Muscle of leg (tissue), 11 donors: ENCODE results near the gene YES1. TPM values are rescaled to one million over a fixed set of nuclear protein-coding genes. Genes with fewer than 3 reads are reported as not detected.
A peak's percentile ranks its signal among the peaks of the same experiment; 100 is the strongest.

Experiments used
- DNase-seq: peaks from one replicate; pipeline ENCODE4 v3.0.0; 2013
- H3K27ac ChIP-seq: one replicate; pipeline ENCODE4 v1.5.1; 2013; ENCODE audit warnings: mild to moderate bottlenecking, low read length, control low read depth
- H3K27me3 ChIP-seq: one replicate; pipeline ENCODE4 v1.6.1; 2013; ENCODE audit warnings: low read length; ENCODE audit not compliant: control insufficient read depth, insufficient read depth
- H3K36me3 ChIP-seq: one replicate; pipeline ENCODE4 v1.6.1; 2013; ENCODE audit warnings: low read length; ENCODE audit not compliant: control insufficient read depth, insufficient read depth
- H3K4me1 ChIP-seq: one replicate; pipeline ENCODE4 v1.6.1; 2013; ENCODE audit warnings: low read length; ENCODE audit not compliant: control insufficient read depth, insufficient read depth
- H3K4me3 ChIP-seq: one replicate; pipeline ENCODE4 v1.5.1; 2013; ENCODE audit warnings: low read length, control low read depth
- H3K9me3 ChIP-seq: replicated peaks from 2 replicates; pipeline ENCODE4 v1.6.1; 2013; ENCODE audit warnings: low read depth, low read length; ENCODE audit not compliant: control insufficient read depth
- WGBS: methylation state at CpG from one replicate; pipeline ENCODE4 v1.1.5; 2013; ENCODE audit warnings: missing lambda C conversion rate; ENCODE audit not compliant: insufficient coverage; 5-methylcytosine and 5-hydroxymethylcytosine counted together
- polyA plus RNA-seq, 8 donors: library from polyadenylated mRNA; unstranded; fragments of 120-200 nt; gene quantifications; one replicate each; pipeline versions ENCODE4 v1.2.1 to v1.2.3, GENCODE V29; 2013; ENCODE audit warnings: inconsistent platforms in 1 of 8, low replicate concordance in 1 of 8; ENCODE audit not compliant: insufficient read length in 8 of 8, insufficient read depth in 1 of 8
- total RNA-seq: library from RNA; stranded (reverse); fragments of 120-200 nt; gene quantifications from one replicate; pipeline ENCODE4 v1.2.4, GENCODE V29; 2013

Gene YES1
- total and polyA plus RNA-seq, 9 donors: 36.1 to 70.0 (median 56.6) TPM

DNA sequence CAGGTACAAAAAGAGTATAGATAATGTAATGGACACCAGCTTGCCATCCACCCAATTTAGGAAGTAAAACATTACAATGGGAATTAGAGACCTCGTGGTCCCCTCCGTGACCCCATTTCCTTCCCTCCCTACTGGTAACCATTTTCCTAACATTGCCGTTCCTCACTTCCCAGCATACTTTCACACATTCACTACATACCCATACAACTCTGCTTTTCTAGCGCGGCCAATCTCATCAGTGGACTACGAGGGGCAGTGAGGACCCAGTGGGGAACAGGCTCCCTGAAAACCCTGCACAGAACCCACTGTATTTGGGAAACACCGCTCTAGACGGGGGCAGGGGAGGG, 100.8 kb downstream of the YES1 start:
- Histone ChIP-seq H3K4me1 (peaks cover 5% of the 10 kb centered on the region), H3K4me3 (peak overlapping the region; percentile 82), H3K27me3 (no peaks in the 10 kb centered on the region), H3K9me3 (peaks cover 5% of the 10 kb centered on the region), H3K36me3 (no peaks in the 10 kb centered on the region), H3K27ac (peak overlapping the region; percentile 76)
- 5% methylated on average over 3 of the region's 8 CpGs for whole genome bisulfite sequencing
- DNase-seq: peak; percentile 36

DNA sequence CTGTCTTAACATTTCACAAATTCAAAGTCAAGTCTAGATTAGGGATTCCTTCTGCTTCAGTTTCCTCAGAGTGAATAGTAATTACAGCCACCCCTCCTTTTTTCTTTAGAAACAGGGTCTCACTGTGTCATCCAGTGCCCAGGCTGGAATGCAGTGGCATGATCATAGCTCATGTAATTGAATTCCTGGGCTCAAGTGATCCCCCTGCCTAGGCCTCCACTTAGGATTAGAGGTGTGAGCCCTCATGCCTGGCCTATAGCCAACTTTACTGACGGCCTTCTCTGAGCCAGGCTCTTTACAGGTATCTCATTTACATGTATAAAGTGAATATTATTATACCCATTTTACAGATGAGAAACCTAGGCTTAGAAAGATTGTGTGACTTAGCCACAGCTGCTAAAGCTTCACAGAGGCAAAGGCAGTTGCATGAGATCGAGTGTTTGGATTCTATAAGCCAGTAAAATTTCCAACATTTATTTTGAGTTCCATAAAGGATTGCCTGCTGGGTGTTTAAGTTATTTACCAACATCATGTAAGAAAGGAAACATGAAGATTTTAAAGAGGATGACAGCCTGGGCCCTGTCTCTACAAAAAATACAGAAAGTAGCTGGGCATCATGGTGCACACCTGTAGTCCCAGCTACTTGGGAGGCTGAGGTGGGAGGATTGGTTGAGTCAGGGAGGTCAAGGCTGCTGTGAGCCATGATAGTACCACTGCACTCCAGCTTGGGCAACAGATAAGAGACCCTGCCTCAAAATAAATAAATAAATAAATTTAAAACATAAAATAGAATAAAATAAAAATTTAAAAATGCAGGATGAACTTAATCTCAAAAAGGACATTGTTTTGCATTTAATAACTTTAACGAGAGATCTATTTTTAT, 101.4 kb downstream of the YES1 start:
- WGBS: no CpG with 5 or more reads among the region's 3 CpGs
- Histone ChIP-seq H3K9me3 (peaks cover 5% of the 10 kb centered on the region), H3K27me3 (no peaks in the 10 kb centered on the region), H3K27ac (no peak overlapping the region), H3K4me1 (peaks cover 5% of the 10 kb centered on the region), H3K4me3 (no peak overlapping the region), H3K36me3 (peaks cover 3% of the 10 kb centered on the region)
- no peak for DNase-seq

GRCh38 chr18:709771-710170, 102.3 kb downstream of the YES1 start:
- no CpG with 5 or more reads among the region's 1 CpG for WGBS

DNA sequence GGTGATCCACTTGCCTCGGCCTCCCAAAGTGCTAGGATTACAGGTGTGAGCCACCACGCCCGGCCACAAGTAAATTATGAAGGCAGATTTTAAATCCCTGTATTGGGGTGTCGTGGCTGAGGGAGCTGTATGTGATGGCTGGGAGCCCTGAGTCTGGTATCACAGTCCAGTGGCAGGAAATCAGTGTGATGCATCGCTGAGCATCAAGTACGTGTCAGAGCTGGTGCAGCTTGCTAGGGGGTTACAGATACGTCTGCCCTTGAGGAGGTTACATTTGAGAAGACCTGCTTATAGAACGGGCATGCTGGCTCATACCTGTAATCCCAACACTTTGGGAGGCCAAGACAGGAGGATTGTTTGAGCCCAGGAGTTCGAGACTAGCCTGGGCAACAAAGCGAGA, 103.9 kb downstream of the YES1 start:
- Histone ChIP-seq H3K27me3 (no peaks in the 10 kb centered on the region), H3K36me3 (peaks cover 14% of the 10 kb centered on the region), H3K9me3 (peaks cover 4% of the 10 kb centered on the region), H3K4me1 (peaks cover 5% of the 10 kb centered on the region), H3K27ac (no peak overlapping the region), H3K4me3 (no peak overlapping the region)
- 90% methylated on average over 7 of the region's 10 CpGs for WGBS
- no peak for DNase-seq

More at GRCh38 chr18:709771-710170, 102.3 kb downstream of the YES1 start:
- Histone ChIP-seq H3K9me3 (peaks cover 5% of the 10 kb centered on the region), H3K36me3 (peaks cover 3% of the 10 kb centered on the region), H3K4me3 (no peak overlapping the region), H3K27me3 (no peaks in the 10 kb centered on the region), H3K27ac (no peak overlapping the region), H3K4me1 (peaks cover 5% of the 10 kb centered on the region)
- no peak for DNase-seq

DNA sequence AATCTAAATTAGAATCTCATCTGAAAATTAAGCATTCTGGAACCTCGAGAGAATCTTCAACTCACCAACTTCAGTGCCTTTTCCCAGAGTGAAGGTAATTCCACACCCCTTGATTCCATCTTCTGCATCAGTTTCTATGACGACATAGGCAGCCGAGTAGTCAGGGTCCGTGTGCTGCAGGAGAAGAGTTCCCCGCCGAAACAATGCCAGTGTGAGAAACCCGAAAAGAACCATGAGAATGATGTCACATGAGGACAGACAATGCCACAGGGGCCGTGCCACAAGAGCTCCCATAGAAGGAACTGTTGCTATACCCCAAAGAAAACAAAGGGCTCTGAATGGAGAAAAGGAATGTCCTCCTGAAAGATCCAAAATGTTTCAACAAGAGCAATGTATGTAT, 105.6 kb downstream of the YES1 start:
- peaks cover 16% of the 10 kb centered on the region for H3K36me3 ChIP-seq
- DNase-seq: no peak
- H3K4me3 ChIP-seq: no peak overlapping the region
- peaks cover 3% of the 10 kb centered on the region for H3K4me1 ChIP-seq
- H3K9me3 ChIP-seq: no peaks in the 10 kb centered on the region
- no peak overlapping the region for H3K27ac ChIP-seq
- WGBS: 89% methylated on average over 7 of the region's 8 CpGs
- H3K27me3 ChIP-seq: no peaks in the 10 kb centered on the region

DNA sequence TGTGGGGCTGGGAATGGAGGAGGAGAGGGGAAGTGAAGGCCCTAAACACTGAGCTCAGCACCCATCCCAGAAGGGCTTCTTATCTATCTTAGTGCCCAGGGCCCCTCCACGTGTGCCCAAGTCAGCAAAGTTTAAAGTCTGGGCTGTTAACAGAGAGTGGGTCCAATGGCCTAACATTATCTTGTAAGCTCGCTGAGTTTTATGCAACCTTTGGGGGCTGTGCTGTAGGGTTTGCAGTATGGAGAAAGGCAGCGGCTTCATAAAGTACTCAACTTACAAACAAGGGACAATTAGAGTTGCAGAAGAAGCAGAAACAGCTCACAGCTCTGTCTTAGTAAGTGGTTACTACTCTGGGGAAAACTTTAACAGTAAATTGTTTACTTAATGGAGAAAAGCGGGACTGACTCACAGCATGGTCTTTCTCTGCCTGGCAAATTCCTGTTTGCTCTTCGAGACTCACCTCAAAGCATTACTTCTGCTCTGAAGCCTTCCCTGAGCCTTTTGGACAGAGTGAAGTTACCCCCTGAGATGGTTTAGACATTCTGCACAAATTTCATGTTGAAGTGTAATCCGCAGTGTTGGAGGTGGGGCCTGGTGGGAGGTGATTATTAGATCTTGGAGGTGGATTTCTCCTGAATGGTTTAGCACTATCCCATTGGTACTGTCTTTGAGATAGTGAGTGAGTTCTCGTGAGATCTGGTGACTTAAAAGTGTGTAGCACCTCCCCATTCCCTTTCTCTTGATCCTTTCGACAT, 108.7 kb downstream of the YES1 start:
- no peaks in the 10 kb centered on the region for H3K4me1 ChIP-seq
- no peaks in the 10 kb centered on the region for H3K27me3 ChIP-seq
- no peak overlapping the region for H3K27ac ChIP-seq
- H3K4me3 ChIP-seq: no peak overlapping the region
- DNase-seq: no peak
- WGBS: 75% methylated on average over 4 of the region's 8 CpGs
- H3K36me3 ChIP-seq: peaks cover 20% of the 10 kb centered on the region
- no peaks in the 10 kb centered on the region for H3K9me3 ChIP-seq

GRCh38 chr18:697800-698199, 114.2 kb downstream of the YES1 start:
- peaks cover 10% of the 10 kb centered on the region for H3K36me3 ChIP-seq
- H3K4me3 ChIP-seq: no peak overlapping the region
- H3K27me3 ChIP-seq: no peaks in the 10 kb centered on the region
- no peaks in the 10 kb centered on the region for H3K9me3 ChIP-seq
- H3K27ac ChIP-seq: no peak overlapping the region
- no peaks in the 10 kb centered on the region for H3K4me1 ChIP-seq
- WGBS: 60% methylated on average over 1 of the region's 10 CpGs
- DNase-seq: no peak

GRCh38 chr18:697012-697411, 115.0 kb downstream of the YES1 start:
- no peak for DNase-seq
- no CpG with 5 or more reads among the region's 4 CpGs for WGBS
- no peak overlapping the region for H3K27ac ChIP-seq
- no peaks in the 10 kb centered on the region for H3K9me3 ChIP-seq
- no peaks in the 10 kb centered on the region for H3K4me1 ChIP-seq
- H3K27me3 ChIP-seq: no peaks in the 10 kb centered on the region
- H3K36me3 ChIP-seq: peaks cover 14% of the 10 kb centered on the region
- no peak overlapping the region for H3K4me3 ChIP-seq

DNA sequence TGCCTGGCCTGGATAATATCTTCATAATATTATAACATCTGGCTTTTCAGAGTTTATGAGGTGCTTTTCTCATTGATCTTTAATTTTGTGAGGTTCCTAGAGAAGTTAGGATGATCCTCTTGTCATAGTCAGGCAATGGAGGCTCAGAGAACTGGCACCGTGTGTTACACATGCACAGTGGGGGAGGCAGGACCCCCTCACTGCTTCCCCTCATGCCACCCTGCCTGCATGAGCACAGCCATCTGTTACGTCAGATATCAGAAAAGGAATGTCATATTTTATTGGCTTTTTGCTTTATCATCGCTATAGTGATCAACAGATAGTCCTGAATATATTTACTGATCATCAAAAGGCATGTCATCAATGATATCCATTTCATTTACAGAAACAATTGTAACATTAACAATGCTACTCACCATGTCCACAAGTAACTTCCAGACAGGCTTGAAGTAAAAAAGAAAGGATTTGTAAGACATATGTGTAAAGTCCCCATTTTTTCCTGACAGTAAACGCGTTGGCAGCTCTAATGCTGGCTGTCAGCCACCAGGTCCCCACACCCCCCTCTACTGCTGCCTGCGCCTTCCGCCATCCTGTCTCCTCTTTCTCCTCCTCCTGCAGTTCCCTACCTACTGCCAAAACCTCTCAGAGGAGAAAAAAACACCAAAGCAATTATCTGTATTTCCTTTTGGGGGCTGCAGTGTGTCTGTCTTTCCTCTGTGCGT, 118.4 kb downstream of the YES1 start:
- Histone ChIP-seq H3K27ac (no peak overlapping the region), H3K4me1 (no peaks in the 10 kb centered on the region), H3K9me3 (no peaks in the 10 kb centered on the region), H3K36me3 (peaks cover 20% of the 10 kb centered on the region), H3K4me3 (no peak overlapping the region), H3K27me3 (no peaks in the 10 kb centered on the region)
- WGBS: 40% methylated on average over 2 of the region's 8 CpGs
- peak; percentile 39 for DNase-seq

DNA sequence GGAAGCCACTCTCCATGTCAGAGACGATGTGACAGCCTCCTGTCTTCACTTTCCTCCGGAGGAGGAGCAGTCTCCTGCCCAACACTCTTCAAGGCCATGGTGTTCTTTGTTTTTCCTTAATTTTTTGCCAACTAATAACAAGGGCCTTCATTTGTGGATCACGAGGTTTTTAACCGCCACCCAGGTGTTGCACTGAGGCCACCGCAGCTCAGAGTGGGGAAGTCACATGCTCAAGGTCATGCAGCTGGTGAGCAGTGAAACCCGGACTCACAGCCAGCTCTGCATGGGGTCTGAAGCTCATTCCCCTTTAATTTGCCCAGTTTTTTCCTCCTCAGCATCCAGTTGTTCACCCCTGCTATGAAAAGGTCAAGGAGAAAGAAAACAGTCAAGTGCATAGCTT, 119.2 kb downstream of the YES1 start:
- Histone ChIP-seq H3K27ac (no peak overlapping the region), H3K4me3 (no peak overlapping the region), H3K36me3 (peaks cover 23% of the 10 kb centered on the region), H3K27me3 (no peaks in the 10 kb centered on the region), H3K9me3 (no peaks in the 10 kb centered on the region), H3K4me1 (no peaks in the 10 kb centered on the region)
- no peak for DNase-seq
- 76% methylated on average over 5 of the region's 6 CpGs for WGBS
